ENCODE data around the gene ZNF423. TPM values are rescaled to one million over a fixed set of nuclear protein-coding genes. Genes with fewer than 3 reads are reported as not detected.

The ZNF423 gene
- polyA plus RNA-seq, 1 of the 3 experiments (the other 2 are of a cell fraction) = 1.2 TPM

DNA sequence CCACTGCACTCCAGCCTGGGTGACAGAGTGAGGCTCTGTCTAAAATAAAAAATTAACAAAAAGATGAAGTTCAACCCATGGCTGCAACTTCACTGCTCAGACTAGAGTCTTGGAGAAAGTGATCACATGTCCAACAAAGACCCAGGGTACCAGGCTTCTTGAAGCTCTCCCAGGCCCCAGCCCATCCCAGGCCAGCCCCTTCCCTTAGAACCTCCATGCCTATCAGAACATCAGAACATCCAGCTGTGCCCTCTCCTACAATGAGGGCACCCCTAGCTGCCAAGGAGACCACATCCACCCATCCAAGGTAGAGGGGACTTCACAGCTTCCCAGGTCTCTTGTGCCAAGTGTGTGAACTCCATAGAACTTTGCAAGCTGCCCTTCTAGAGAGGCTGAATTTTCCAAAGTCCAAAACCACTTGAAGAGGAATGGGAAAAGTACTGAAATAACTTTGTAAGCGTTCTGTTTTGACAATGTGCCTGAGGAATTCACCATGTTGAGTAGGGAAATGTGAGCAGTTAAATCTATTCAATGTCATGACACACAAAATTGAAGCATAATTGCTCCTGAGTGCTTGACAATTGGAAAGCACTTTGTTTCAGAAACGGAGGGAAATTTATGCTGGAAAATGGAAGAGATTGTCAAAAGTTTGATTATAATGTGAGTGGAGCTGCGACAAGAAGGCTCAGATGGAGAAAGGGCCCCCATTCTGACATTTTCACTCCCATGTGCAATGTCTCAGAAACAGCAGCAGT lies 230.4 kb downstream of the ZNF423 start (continued):
- TF ChIP-seq, protein P1, sequence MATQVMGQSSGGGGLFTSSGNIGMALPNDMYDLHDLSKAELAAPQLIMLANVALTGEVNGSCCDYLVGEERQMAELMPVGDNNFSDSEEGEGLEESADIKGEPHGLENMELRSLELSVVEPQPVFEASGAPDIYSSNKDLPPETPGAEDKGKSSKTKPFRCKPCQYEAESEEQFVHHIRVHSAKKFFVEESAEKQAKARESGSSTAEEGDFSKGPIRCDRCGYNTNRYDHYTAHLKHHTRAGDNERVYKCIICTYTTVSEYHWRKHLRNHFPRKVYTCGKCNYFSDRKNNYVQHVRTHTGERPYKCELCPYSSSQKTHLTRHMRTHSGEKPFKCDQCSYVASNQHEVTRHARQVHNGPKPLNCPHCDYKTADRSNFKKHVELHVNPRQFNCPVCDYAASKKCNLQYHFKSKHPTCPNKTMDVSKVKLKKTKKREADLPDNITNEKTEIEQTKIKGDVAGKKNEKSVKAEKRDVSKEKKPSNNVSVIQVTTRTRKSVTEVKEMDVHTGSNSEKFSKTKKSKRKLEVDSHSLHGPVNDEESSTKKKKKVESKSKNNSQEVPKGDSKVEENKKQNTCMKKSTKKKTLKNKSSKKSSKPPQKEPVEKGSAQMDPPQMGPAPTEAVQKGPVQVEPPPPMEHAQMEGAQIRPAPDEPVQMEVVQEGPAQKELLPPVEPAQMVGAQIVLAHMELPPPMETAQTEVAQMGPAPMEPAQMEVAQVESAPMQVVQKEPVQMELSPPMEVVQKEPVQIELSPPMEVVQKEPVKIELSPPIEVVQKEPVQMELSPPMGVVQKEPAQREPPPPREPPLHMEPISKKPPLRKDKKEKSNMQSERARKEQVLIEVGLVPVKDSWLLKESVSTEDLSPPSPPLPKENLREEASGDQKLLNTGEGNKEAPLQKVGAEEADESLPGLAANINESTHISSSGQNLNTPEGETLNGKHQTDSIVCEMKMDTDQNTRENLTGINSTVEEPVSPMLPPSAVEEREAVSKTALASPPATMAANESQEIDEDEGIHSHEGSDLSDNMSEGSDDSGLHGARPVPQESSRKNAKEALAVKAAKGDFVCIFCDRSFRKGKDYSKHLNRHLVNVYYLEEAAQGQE (IDR thresholded peaks at IDR 0.05; ENCODE audit: low read depth, low read length) = no peak
- TF ChIP-seq, protein P2, sequence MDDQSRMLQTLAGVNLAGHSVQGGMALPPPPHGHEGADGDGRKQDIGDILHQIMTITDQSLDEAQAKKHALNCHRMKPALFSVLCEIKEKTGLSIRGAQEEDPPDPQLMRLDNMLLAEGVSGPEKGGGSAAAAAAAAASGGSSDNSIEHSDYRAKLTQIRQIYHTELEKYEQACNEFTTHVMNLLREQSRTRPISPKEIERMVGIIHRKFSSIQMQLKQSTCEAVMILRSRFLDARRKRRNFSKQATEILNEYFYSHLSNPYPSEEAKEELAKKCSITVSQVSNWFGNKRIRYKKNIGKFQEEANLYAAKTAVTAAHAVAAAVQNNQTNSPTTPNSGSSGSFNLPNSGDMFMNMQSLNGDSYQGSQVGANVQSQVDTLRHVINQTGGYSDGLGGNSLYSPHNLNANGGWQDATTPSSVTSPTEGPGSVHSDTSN (IDR thresholded peaks at IDR 0.05) = no peak
- TF ChIP-seq POLR2AphosphoS5 (IDR thresholded peaks at IDR 0.05; ENCODE audit: low read depth, low read length) (no peak), RCOR1 (IDR thresholded peaks at IDR 0.05; ENCODE audit: low read length) (no peak), TCF12 (IDR thresholded peaks at IDR 0.05) (no peak)

DNA sequence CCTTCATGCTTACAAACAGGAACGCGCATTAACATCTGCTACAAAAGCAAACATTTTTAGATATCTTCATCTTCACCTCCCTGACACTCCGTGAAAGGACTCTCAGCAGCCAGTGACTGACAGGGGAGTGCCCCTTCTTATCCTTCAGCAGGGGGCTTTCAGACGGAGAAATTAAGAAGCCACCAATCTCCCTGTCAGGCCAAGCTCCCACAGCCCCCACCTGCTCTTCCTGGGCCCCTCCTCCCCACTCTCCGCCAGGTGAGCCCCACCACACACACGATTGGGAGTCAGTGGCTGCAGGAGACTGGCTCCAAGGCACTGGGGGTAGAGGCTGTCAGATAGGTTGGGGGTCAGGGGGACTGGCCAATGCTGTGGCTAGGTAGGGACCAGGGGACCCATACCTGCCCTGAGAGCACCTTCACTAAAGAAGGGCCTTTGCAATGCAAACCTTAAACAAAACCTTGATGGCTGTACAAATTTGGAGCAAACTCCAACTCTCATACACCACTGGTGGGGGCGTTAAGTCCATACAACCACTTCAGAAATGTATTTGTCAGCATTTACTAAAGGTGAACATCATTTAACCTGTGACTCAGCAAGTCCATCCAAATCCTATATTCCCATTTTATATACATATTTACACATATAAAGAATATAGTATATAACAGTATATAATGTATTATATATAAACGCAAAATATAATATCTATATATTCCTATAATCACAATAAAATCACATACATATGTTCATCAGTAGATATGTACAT lies 232.2 kb downstream of the ZNF423 start:
- H3K9ac ChIP-seq = no peak overlapping the region
- WGBS (ENCODE audit: low lambda C conversion rate) = 67% methylated on average over 8 of the region's 8 CpGs
- no peaks in the 10 kb centered on the region for H3K9me3 ChIP-seq
- H3K79me2 ChIP-seq (ENCODE audit: insufficient read depth) = no peaks in the 10 kb centered on the region
- H3K27me3 ChIP-seq (ENCODE audit: insufficient read depth) = no peaks in the 10 kb centered on the region
- no peak overlapping the region for H3K4me3 ChIP-seq (ENCODE audit: low read depth in 2 of 2, low read length in 1 of 2)
- H3K4me2 ChIP-seq = no peak overlapping the region
- no peak overlapping the region for H2AFZ ChIP-seq (ENCODE audit: low read depth)
- H3K9me2 ChIP-seq = no peaks in the 10 kb centered on the region
- no peaks in the 10 kb centered on the region for H3F3A ChIP-seq (replicated peaks; ENCODE audit: insufficient read depth)
- no peaks in the 10 kb centered on the region for H3K36me3 ChIP-seq (replicated peaks in 1 of 2; ENCODE audit: control insufficient read depth in 1 of 2, insufficient read depth in 2 of 2, low read length in 1 of 2)
- ChIA-PET CTCF (no interaction called here), POLR2A (no interaction called here)
- peaks cover 26 to 38% of the 10 kb centered on the region in 2 experiments for H3K4me1 ChIP-seq (ENCODE audit: control insufficient read depth in 1 of 2, insufficient read depth in 2 of 2, low read depth in 1 of 2, low read length in 1 of 2)
- H4K20me1 ChIP-seq (ENCODE audit: insufficient read depth) = no peaks in the 10 kb centered on the region
- no peak overlapping the region for H3K27ac ChIP-seq (ENCODE audit: low read depth in 2 of 2, low read length in 1 of 2)
- TF ChIP-seq GATA2 (CRISPR knock-in tag; IDR thresholded peaks at IDR 0.05) (no peak), EP300 (IDR thresholded peaks at IDR 0.05; ENCODE audit: borderline replicate concordance in 1 of 2, low read depth in 1 of 2, low read length in 1 of 2) (no peak), GABPA (IDR thresholded peaks at IDR 0.05; ENCODE audit: low read depth) (no peak)
- DNase-seq = no peak
